ENCODE measurements around the gene CTXND1.

Gene CTXND1

DNA sequence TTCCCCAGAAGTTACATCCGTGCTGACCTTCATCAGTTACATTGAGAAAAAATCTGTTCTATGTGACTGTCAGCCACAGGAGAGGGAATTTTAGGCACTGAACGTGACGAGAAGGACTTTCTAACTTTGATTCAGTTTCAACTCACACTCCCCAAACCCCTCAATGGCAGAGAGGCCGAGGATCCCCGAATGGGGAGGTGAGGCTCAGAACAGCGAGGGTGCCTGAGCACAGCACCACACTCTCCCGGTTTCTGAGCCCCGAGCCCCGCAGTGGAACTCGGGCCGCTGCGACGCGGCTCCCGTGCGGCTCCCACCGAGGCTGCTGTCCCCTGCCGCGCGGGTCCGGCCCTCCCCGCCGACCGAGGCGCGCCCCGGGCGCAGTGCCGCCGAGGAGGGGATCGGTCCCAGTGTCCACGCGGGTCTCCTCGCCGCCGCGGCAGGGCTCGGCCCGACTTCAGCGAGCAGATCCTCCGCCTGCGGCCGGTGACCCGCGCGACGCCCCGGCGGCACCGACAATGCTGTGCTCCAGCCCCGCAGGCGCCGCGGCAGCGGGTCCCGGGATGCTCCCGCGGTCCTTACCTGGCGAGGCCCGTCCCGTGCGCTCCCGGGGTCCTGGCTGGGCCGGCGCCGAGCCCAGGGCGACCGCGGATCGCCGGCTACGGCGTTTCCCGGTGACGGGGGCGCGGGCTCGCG, 439 bp downstream of the CTXND1 start:
- no peak for DNase-seq

DNA sequence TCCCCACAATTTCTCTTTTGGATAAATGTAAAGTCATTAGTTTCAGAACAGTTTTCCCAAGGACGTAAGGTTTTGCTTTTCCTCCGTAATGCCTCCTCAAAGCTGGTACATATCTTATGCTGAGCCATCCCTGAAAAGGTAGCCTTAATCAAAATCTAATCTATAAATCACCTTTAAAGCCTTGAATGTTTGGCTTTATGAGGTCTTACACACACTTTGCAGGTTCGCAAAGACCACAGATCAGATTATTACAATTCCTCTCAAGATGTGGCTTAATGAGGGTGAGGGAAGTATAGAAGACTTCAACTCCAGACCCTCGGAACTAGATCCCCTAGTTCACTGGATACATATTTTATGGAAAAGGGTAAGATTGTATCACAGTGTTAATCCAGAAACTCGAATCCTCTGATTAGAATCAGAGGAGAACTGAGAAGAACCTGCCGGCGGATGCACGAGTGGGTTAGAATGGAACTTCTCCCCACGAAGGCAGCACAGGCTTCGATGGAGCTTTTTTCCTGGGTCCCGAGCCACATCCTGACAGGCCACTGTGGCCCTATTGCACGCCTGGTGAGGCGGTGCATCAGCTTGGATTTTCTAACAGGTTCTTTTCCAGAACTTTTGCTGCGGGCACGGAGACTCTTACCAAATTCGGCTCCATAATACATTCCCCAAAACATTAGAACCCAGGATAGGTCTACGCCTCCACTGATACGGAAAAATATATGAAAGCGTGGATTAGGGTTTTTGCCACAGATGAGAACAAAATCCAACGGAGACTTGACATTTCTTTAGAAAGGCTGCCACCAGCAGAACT, 1.2 kb downstream of the CTXND1 start:
- DNase-seq, result no peak

DNA sequence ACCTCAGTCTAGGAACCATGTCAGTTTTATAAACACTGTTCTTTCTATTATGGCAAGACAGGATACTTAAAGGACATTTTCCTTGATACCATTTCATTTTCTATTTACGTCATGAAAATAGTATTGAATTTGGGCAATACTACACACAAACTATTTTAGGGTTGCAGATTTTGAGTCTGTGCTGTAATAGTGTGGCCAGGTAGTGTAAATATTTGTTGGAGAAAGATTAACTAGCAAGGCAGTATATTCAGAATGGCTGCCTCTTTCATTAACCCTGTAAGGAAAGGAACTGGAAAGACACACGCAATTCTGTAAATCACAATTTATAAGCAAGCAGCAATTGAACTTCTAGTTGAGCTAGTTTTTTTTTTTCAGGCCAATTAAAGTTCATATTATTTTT, 2.0 kb downstream of the CTXND1 start:
- DNase-seq, result no peak

DNA sequence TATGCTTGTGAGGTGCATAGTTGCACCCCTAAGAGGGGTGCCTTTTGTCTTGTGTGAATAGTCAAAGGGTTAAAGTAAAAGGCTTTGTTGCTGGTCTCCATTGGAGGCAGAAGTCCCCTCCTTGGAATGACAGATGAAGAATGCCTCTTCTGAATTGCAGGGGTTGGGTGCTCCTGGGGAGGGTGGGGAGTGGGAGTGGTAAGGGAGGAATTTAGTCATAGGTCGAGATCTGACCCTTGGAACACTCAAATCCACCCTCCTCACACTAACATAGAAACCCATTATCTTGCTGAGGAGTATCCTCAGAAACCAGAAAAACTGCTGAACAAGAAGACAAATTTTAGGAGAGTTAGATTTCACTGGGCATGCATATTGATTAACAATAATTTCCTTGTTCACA, 4.7 kb downstream of the CTXND1 start:
- no peak for DNase-seq

DNA sequence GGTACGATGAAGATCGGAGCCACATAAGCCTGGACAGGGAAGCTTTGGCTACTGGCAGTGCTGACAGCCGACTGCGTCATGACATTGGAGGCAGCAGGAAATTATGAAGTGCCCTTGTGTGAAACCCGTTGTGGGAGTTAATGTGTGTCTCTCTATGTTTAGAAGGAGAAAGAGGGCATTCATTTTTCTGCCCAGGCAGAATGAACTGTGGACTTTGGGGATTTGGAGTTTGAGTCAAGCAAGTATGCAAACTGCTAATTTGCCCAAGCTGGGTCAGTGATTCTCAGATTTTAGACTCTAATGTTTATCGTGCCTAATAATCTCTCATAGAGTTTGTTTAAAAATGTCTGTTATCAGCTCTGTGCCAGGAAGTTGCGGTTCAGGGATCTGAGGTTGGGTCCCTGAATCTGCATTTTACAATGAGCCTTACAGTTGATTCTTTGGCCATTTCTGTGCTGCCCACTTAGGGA, 5.6 kb downstream of the CTXND1 start:
- no peak for DNase-seq

DNA sequence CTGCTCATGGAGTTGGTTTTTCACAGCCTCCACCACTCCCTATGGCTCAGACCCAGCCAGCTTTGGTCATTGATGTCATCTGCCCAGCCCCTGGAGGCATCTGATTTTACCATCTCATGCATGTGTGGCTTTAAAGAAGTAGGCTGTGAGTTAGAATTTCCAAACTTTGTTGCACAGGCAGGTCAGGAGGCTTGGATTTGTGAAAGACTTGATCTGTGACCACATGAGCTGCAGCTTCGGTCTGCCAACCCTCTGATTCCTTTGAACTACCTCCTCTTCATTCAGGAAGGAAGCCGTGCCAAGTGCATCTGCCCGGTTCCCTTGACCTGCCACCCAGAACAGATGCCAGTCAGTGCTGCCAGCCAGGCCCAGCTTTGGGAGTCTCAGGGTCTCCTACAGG, 9.2 kb downstream of the CTXND1 start:
- DNase-seq, result no peak

DNA sequence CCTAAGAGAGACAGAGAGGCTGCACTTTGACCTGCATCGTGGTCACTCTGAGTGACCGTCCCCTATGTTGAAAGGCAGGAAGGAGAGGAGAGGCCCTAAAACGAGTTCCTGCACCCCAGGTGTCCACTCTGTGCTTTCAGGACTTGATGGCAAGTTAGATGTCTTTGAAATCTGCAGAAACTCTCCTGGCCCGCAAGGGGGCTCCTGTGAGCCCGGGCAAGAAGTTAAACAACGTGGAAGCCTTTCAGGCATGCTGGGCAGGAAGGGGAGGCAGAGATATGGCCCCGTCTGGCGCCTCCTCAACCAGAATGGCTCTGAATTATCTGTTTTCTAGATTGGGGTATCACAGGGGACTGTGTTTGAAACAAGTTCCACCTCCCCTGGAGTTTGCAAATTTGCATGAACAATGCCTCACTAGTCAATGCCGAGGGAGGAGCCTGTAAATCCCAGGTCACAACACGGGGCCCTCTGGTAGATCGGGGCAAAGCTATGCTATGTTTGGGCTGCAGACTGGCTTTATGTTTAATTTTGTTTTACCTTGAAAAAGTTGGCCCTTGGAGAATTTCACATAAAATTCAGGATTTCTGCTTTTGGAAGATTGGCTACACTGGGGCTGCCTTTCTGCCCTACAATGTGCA, 9.8 kb downstream of the CTXND1 start:
- no peak for DNase-seq

DNA sequence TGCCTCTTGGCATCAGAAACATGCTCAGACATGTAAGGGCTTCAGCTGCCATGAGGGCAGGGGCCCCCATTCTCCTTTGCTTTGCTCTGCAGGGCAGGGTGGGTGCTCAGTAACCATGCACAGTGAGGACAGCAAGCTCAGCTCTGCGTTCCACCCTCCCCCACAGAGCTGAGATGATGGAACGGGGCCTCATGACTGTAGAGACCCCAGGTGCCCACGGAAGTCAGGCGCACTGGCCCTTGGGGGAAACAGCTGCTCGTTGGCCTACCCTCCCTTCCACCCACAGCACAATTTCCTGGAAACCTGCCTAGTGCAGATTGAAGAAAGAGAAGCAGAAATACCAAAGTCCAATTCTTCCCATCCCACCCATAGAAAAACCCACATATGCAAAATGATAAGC, 10.5 kb downstream of the CTXND1 start:
- DNase-seq, result no peak

DNA sequence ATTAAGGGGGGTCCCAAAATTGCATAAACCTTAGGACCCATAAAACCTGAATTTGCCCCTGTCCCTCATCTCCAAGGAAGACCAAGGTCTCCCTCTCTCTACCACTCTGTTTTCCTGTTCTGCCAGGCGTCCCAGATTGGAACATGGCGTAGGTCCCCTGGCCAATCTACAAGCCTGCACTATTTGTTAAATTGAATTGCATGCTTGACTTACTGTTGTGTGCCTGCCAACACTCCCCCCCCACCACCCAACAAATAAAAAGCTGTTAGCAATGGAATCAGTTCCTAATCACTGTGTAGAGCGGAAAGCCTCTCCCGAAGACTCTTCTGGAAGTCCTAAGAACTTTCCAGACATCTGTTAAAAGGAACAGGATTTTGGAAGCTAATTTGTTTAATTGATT, 11.7 kb downstream of the CTXND1 start:
- no peak for DNase-seq

DNA sequence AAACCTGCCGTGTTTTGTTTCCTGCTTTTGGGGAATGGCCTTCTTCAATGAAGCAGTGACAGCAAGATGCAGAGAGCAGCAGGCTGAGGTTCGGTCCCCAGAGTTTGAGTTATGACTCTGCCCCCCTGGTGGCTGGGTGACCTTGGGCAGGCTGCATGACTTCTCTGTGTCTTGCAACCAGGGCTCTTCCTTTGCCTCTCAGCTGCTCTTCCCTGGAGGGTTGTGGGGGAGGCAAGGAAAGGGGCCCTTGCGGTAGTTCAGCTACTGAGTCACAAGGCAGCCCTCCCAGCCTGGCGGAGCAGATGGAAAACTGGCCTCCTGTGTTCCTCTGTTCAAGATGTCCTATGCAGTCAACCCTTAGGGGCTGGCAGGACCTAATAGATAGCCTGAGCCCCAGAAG, 17.1 kb downstream of the CTXND1 start:
- no peak for DNase-seq

DNA sequence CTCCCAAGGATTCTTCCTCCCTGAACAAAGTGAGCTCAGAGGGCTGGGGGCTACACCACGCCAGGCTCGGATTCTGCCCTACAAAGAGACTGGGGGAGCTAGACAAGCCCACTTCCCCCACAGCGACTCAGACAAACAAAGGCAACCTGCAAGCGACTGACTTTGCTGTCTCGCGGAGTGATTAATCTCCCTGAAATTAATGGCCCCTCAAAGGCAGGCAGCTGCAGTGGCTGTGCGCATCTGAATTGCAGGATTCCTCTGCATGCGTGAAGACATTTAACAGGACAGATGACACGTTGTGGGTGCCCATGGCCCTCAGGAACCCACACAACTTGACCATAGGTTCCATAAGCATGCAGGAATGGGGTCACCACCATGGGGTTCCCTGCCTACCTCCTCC, 18.4 kb downstream of the CTXND1 start:
- peak; percentile 1 for DNase-seq

DNA sequence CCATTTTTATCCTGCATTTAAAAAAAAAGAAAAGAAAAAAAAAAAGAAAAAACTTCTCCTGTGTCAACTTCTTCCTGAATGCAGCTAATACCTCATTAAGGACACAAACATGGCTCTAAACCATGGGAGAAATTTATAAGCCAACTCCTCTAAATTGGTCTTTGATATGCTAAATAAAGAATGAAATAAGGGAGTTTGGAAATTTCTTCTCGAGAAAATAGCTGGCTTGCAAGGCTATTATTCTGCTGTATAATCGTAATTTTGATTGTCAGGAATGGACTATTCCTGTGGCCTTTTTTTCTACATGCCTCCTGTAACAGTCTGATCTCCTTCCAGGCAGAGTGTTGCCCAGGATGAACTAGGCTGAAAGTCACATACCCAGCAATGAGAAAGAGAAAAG, 20.6 kb downstream of the CTXND1 start:
- no peak for DNase-seq

DNA sequence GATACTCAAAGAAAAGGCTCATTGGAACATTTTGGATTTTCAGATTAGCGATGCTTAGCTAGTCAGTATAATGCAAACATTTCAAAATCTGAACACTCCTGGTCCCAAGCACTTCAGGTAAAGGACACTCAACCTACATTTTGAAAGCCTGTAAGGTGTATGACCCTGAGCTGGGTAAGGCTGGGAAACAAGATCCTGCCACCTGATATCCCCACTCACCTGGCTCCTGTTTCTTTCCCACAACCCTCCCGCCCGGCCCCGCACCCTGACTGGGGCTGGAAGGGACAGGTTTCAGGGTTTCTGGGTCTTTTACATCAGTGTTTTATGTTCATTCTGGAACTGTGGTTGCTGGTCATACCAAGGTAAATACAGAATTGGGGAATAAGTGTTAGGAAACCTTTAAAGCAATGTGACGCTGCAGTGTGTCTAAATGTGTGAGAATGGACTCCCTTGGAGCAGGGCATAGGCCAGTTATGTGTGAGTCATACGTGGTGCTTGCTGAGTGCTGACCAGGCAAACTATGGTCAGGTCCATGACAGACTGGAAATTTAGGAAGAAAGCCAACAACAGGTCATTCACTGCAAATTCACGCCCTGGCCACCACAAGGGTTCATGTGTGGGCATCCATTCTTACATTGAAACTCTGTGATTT, 22.9 kb downstream of the CTXND1 start:
- no peak for DNase-seq

DNA sequence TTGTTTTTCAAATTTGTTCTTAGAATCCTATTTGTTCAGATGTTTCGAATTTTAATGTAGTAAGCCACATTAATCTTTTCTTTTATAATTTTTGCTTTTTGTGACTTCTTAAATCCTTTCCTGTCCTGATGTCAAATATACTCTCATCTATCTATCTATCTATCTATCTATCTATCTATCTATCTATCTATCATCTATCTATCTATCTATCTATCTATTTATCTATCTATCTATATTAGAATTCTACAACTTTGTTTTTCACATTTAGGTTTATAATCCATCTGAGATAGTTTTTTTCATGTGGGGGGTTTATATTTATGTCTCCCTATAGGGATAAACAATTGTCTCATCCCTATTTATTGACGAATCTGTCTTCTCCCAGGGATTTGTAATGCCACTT, 32.1 kb downstream of the CTXND1 start:
- DNase-seq, result no peak

DNA sequence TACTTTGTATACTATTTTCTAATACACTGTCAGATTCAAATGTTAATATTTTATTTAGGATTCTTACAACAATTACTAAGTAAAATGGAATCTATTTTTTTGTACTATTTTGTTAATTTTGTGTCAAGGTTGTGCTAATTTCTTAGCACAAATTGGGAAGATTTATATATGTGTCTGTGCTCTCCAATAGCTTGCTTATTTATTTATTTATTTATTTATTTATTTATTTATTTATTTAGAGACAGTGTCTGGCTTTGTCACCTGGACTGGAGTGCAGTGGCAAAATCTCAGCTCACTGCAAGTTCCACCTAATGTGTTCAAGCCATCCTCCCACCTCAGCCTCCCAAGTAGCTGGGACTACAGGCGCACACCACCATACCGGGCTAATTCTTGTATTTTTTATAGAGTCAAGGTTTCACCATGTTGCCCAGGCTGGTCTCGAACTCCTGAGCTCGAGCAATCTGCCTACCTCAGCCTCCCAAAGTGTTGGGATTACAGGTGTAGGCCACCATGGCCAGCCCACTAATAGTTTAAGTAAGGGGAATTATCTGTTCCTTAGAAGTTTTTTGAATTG, 34.6 kb downstream of the CTXND1 start:
- DNase-seq, result no peak

DNA sequence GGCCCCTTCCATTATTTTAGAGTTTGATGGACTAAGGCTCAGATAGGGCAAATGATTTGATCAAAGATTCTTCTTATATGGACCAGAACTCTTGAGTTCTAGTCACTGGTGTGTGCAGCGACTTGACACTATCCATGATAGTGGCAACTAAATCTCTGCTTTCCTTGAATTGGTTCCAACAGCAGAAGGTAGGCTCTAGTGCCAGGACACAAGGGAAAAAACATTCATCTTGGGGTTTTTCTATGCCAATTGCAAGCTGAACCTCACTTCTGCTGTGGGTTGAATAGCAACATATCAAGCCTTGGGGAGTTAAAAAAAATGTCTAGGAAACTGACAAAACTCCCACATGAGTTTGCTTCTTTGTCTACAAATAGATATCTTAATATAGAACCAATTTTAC, 35.1 kb downstream of the CTXND1 start:
- no peak for DNase-seq

DNA sequence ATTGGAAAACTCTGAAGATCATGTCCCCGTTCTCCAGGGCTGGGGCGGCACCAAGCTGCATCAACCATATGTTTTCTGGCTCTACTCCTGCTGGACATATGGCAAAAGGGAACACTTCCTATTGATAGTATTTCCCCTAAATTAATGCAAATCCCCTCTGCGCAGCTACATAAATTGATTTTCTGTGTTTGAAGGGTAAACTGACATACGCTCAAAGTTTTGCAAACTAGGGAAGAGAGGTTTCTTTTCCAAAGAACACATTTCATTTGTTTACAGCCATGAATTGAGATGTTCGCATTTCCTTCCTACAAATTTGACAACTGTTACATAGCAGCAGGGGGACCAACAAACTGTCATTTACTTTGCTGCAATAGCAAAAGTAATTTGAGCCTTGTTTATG, 35.9 kb downstream of the CTXND1 start:
- DNase-seq, result no peak

DNA sequence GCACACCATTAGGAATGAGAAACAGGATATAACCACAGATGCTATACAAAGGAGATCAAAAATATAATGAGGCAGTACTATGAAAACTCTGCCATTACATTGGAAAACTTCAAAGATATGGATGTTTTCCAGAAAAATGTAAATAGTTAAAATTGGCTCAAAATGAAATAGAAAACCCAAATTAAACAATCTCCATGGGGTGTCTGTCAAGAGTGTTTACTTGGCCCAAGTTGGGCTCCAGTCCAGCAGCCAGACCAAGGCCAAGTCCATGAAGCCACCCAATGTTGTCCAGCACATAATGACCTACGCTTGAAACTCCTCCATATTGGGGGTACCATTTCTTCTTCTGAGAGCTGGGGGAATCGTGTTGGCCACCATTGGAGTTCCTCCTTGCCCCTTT, 37.1 kb downstream of the CTXND1 start:
- DNase-seq, result no peak

DNA sequence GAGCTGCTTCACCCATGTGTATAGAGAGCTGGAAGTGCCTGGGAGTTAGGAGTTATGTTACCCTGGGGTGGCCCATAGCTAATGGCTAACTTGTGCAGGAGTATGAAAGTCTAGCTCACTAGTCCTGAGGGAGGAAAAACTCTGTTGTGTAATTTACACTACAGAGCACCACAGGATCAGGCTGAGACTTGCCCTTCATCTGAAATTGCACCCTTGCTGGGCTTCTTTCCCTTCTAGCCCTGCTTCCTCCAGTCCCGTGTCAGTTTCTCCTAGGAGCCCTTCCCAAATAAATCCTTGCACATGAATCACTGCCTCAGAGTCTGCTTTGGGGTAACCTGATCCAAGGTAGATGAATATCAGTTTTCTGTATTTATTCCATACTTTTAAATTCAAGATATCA, 40.0 kb downstream of the CTXND1 start:
- no peak for DNase-seq

DNA sequence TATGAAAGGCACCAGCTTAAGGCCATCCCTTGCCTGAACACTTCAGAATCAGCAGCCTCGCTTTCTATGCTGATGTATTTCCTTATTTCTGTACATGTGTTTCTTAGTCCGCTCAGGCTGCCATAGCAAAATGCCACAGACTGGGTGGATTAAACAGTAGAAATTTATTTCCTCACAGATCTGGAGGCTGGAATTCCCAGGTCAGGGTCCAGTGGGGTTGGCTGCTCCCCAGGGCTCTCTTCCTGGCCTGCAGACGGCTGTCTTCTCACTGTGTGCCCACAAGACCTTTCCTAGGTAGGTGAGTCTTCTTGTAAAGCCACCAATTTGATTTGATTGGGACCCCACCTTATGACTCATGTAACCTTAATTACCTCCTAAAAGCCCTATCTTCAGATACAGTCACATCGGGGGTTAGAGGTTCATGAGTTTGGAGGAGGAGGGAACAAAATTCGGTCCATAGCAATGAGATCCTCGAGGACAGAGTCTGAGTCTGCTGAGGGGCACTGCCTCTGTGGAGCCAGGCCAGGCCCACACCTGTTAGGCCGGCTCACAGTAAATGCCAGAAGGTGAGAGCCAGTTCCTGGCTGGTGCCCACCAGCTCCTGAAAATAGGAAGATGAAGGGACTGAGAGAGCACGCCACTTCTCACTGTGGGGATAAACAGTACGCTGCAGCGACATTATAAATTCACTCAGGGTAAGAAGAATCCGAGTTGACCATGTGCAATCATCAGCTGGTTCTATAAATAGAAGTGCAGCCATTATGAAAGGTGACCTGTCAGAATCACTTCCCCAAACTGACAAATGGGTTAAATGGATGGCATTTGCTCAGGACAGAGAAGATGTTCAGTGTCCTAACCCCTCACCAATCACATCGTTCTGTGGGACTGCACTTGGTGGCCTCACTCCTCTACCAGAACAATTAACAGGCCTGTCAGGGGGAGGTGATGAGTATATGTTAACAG, 41.1 kb downstream of the CTXND1 start:
- DNase-seq, result no peak

DNA sequence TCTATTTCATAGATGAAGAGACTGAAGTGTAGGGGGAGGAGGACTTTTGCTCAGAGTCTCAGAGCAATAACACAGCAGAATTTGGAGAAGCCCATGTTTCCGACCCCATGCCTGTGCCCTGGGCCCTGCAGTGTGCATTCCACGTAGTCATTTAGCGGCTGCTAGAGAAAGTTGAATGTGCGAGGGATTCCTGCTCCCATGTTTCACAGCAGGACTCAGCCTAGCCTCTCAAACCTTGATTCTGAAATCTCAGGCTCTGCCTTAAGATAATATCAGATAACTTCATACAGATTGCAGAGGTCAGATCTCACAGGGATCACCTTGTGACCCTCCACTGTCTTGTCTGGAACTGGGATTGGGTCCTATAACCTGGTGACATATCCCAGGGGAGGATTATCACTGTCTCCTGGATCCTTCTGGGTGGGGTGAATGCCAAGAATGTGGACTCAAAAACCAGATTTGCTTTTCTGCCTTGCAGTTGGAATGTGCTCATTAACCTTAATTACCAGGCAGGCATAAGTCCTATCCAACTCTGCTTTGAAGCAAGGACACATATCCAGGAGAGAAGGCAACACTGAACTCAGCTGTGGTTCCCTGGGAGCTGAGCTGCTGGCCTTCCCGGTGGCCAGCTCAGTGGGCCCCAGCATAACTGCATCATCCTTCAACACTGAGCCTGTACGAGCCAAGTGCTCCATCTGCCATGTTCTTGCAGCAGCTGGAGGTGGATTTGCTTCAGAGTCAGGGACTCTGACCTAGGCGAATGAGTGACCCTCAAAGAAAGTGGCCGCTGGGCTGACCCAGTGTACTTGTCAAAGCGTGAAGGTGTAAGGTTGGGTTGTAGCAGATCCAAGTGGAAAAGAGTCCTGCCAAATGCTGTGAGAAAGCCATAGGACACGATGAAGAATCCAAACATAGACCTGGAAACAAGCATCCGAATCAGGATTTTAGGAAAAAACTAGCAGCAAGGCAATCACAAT, 43.0 kb downstream of the CTXND1 start:
- DNase-seq, result no peak
